HepG2 (cell line): ENCODE results near the gene TNFRSF6B. TPM values are rescaled to one million over a fixed set of nuclear protein-coding genes. Genes with fewer than 3 reads are reported as not detected.

ENCODE experiments used
- AKNA ChIP-seq: sonication (generic); formaldehyde crosslinking; IDR thresholded peaks from 2 replicates; pipeline ENCODE4 v1.4.0; 2020; ENCODE audit warnings: missing genetic modification reagents, borderline replicate concordance
- HNRNPLL ChIP-seq: fragments of 200-400 bp; formaldehyde crosslinking; IDR thresholded peaks from 2 replicates; pipeline ENCODE4 v1.6.1; 2017; ENCODE audit warnings: mild to moderate bottlenecking, low read depth, low read length; ENCODE audit not compliant: poor library complexity, severe bottlenecking
- HOXA5 ChIP-seq: sonication (generic); formaldehyde crosslinking; IDR thresholded peaks from 2 replicates; pipeline ENCODE4 v1.4.0; 2020; ENCODE audit warnings: missing genetic modification reagents
- KDM1A ChIP-seq: IDR thresholded peaks from 2 replicates; pipeline ENCODE4 v1.6.1; 2016; ENCODE audit warnings: missing compliant biosample characterization
- NFKB2 ChIP-seq: sonication (generic); formaldehyde crosslinking; IDR thresholded peaks from 2 replicates; pipeline ENCODE4 v1.4.0; 2020; ENCODE audit warnings: missing genetic modification reagents, borderline replicate concordance
- PRDM4 ChIP-seq: sonication (generic); formaldehyde crosslinking; IDR thresholded peaks from 2 replicates; pipeline ENCODE4 v1.9.0; 2021; ENCODE audit warnings: missing genetic modification reagents, borderline replicate concordance
- RARA ChIP-seq: IDR thresholded peaks from 2 replicates; pipeline ENCODE4 v1.6.1; 2016; ENCODE audit warnings: missing genetic modification reagents, missing compliant biosample characterization
- RELA ChIP-seq: sonication (generic); formaldehyde crosslinking; IDR thresholded peaks from 2 replicates; pipeline ENCODE4 v1.4.0; 2020; ENCODE audit warnings: missing genetic modification reagents
- TBX3 ChIP-seq: fragments of 450-650 bp; IDR thresholded peaks from 2 replicates; pipeline ENCODE4 v1.6.1; 2017; ENCODE audit warnings: antibody characterized with exemption, mild to moderate bottlenecking, inconsistent platforms, borderline replicate concordance
- TSC22D2 ChIP-seq: sonication (generic); formaldehyde crosslinking; IDR thresholded peaks from 2 replicates; pipeline ENCODE4 v1.5.1; 2020; ENCODE audit warnings: missing genetic modification reagents, mild to moderate bottlenecking, borderline replicate concordance
- ZNF317 ChIP-seq: sonication (generic); formaldehyde crosslinking; IDR thresholded peaks from 2 replicates; pipeline ENCODE4 v1.5.0; 2020; ENCODE audit warnings: mild to moderate bottlenecking, missing genetic modification reagents
- ZNF34 ChIP-seq: sonication (generic); formaldehyde crosslinking; IDR thresholded peaks from 2 replicates; pipeline ENCODE4 v1.4.0; 2020; ENCODE audit warnings: mild to moderate bottlenecking, missing genetic modification reagents, borderline replicate concordance
- ZNF569 ChIP-seq: sonication (generic); formaldehyde crosslinking; IDR thresholded peaks from 2 replicates; pipeline ENCODE4 v1.5.0; 2020; ENCODE audit warnings: mild to moderate bottlenecking, missing genetic modification reagents, moderate library complexity, borderline replicate concordance
- ZNF674 ChIP-seq: sonication (generic); formaldehyde crosslinking; IDR thresholded peaks from 2 replicates; pipeline ENCODE4 v1.5.0; 2020; ENCODE audit warnings: low read depth, mild to moderate bottlenecking, missing genetic modification reagents
- ZSCAN22 ChIP-seq: sonication (generic); formaldehyde crosslinking; IDR thresholded peaks from 2 replicates; pipeline ENCODE4 v1.4.0; 2020; ENCODE audit warnings: mild to moderate bottlenecking, missing genetic modification reagents
- polyA plus RNA-seq, 8 experiments: library from polyadenylated mRNA; depleted of rRNA in 3 of 8; stranded (reverse) in 7 of 8; unstranded in 1 of 8; fragments of >200 nt; fragmentation: Illumina TruSeq in 4 of 8; extraction: Trizol in 4 of 8; gene quantifications; 2 replicates each; pipeline versions ENCODE4 v1.2.1 to v1.2.3, GENCODE V29; 2011 to 2016; ENCODE audit warnings: low read depth in 4 of 8, missing spikeins in 1 of 8, mixed read lengths in 1 of 8; ENCODE audit not compliant: insufficient read depth in 1 of 8
- total RNA-seq, 5 experiments: library from RNA; depleted of rRNA; stranded (reverse); fragments of >200 nt; fragmentation: Illumina TruSeq; extraction: Trizol; gene quantifications; 2 replicates each; pipeline ENCODE4 v1.2.3, GENCODE V29; 2016; ENCODE audit warnings: low read depth in 1 of 5
- TF ChIP-seq, protein P1 (sequence below): sonication (generic); formaldehyde crosslinking; IDR thresholded peaks from 2 replicates; pipeline ENCODE4 v1.4.0; 2020; ENCODE audit warnings: mild to moderate bottlenecking, low read depth, missing genetic modification reagents
- TF ChIP-seq, protein P2 (sequence below): sonication (generic); formaldehyde crosslinking; conservative IDR thresholded peaks from 2 replicates; pipeline ENCODE4 v1.8.0; 2022; ENCODE audit warnings: mild to moderate bottlenecking, moderate library complexity, missing genetic modification reagents

The TNFRSF6B gene
- total and polyA plus RNA-seq, 2 of the 13 experiments (the other 11 are each of a cell fraction or from before 2014, with no cell fraction given): 0.24 TPM; not detected in 1

- TF ChIP-seq PRDM4 (CRISPR knock-in tag) (0 out of 2 replicates have a peak, but pooled peaks have one; percentile 43), NFKB2 (CRISPR knock-in tag) (peak; percentile 69), TSC22D2 (CRISPR knock-in tag) (peak; percentile 89; the same call in 1 of the 2 replicates), ZNF317 (CRISPR knock-in tag) (no peak), HNRNPLL (peak; percentile 46), ZSCAN22 (CRISPR knock-in tag) (no peak), ZNF674 (peak; percentile 50), KDM1A (CRISPR knock-in tag) (no peak), RARA (CRISPR knock-in tag) (peak; percentile 90), ZNF34 (CRISPR knock-in tag) (no peak), RELA (peak; percentile 90), TBX3 (no peak), HOXA5 (CRISPR knock-in tag) (peak; percentile 95), ZNF569 (CRISPR knock-in tag) (peak; percentile 91; the same call in 1 of the 2 replicates), AKNA (CRISPR knock-in tag) (peak; percentile 88)
- TF ChIP-seq, protein P1, sequence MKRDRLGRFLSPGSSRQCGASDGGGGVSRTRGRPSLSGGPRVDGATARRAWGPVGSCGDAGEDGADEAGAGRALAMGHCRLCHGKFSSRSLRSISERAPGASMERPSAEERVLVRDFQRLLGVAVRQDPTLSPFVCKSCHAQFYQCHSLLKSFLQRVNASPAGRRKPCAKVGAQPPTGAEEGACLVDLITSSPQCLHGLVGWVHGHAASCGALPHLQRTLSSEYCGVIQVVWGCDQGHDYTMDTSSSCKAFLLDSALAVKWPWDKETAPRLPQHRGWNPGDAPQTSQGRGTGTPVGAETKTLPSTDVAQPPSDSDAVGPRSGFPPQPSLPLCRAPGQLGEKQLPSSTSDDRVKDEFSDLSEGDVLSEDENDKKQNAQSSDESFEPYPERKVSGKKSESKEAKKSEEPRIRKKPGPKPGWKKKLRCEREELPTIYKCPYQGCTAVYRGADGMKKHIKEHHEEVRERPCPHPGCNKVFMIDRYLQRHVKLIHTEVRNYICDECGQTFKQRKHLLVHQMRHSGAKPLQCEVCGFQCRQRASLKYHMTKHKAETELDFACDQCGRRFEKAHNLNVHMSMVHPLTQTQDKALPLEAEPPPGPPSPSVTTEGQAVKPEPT: peak; percentile 80; the same call in 1 of the 2 replicates
- TF ChIP-seq, protein P2, sequence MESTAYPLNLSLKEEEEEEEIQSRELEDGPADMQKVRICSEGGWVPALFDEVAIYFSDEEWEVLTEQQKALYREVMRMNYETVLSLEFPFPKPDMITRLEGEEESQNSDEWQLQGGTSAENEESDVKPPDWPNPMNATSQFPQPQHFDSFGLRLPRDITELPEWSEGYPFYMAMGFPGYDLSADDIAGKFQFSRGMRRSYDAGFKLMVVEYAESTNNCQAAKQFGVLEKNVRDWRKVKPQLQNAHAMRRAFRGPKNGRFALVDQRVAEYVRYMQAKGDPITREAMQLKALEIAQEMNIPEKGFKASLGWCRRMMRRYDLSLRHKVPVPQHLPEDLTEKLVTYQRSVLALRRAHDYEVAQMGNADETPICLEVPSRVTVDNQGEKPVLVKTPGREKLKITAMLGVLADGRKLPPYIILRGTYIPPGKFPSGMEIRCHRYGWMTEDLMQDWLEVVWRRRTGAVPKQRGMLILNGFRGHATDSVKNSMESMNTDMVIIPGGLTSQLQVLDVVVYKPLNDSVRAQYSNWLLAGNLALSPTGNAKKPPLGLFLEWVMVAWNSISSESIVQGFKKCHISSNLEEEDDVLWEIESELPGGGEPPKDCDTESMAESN: peak; percentile 95
These were observed 42.9 kb downstream of the TNFRSF6B start, which contains the start of gene SLC2A4RG (continued) for GRCh38 chr20:63739130-63740069.
